H1 (cell line): ENCODE data around the gene LRP1-AS. TPM values are rescaled to one million over a fixed set of nuclear protein-coding genes. Genes with fewer than 3 reads are reported as not detected.

Experiments
- CREB1 ChIP-seq: IDR thresholded peaks from 2 replicates; pipeline ENCODE4 v1.6.1; 2012; ENCODE audit warnings: inconsistent platforms
- RBBP5 ChIP-seq: IDR thresholded peaks from 2 replicates; pipeline ENCODE4 v1.7.1; 2012; ENCODE audit warnings: low read depth, mild to moderate bottlenecking, inconsistent platforms, low read length, moderate library complexity, borderline replicate concordance
- polyA plus RNA-seq, 7 experiments: library from polyadenylated mRNA; depleted of rRNA in 3 of 7; stranded (reverse) in 5 of 7; unstranded in 2 of 7; fragments of >200 nt in 5 of 7; fragments of 200-250 nt in 2 of 7; gene quantifications; 1 replicate in 5 of 7; 2 replicates in 1 of 7; 4 replicates in 1 of 7; pipeline versions ENCODE4 v1.2.1 to v1.2.3, GENCODE V29; 2011 to 2013; ENCODE audit warnings: missing spikeins in 2 of 7, mixed read lengths in 2 of 7
- total RNA-seq: library from RNA; stranded (reverse); fragmentation: NEBNext Ultra II Directional; extraction: Animal tissue kit (Norgen Biotek cat#: 25700); gene quantifications from 2 replicates; pipeline ENCODE4 v1.2.1, GENCODE V29; 2021

The LRP1-AS gene
- total and polyA plus RNA-seq, 2 of the 8 experiments (the other 6 are each of a cell fraction or from before 2014, with no cell fraction given) = not detected

- TF ChIP-seq RBBP5 = no peak
- TF ChIP-seq CREB1 = no peak
These were observed 47.7 kb downstream of the LRP1-AS start (continued) for GRCh38 chr12:57099766-57100165.
